Brain microvascular endothelial cell (primary cell): Measurements from ENCODE around the gene TMEM141.
"Not testable (repeated sequence)": the region's sequence is repeated elsewhere in the genome, so short reads cannot be mapped to it uniquely, and the experiment has no call there.

Experiments
- DNase-seq: peaks from one replicate; pipeline ENCODE4 v3.0.0-alpha.2; 2020
- H3K27ac ChIP-seq: fragments of 250-450 bp; sonication (Bioruptor Pico); 2 replicates; pipeline ENCODE4 v1.5.1; 2020; ENCODE audit warnings: mild to moderate bottlenecking, moderate library complexity
- H3K27me3 ChIP-seq: fragments of 250-450 bp; sonication (Bioruptor Pico); replicated peaks from 2 replicates; pipeline ENCODE4 v1.5.1; 2020; ENCODE audit warnings: mild to moderate bottlenecking
- H3K36me3 ChIP-seq: fragments of 250-450 bp; sonication (Bioruptor Pico); replicated peaks from 2 replicates; pipeline ENCODE4 v1.5.1; 2020; ENCODE audit warnings: mild to moderate bottlenecking
- H3K4me3 ChIP-seq: 2 replicates; pipeline ENCODE4 v1.5.1; 2011; ENCODE audit warnings: low read depth, mild to moderate bottlenecking, control low read depth, low read length, moderate library complexity
- CTCF ChIP-seq: IDR thresholded peaks from 2 replicates; pipeline ENCODE4 v1.5.1; 2011; ENCODE audit warnings: low read depth, mild to moderate bottlenecking, moderate library complexity, low read length, control low read depth, inconsistent platforms; ENCODE audit errors: missing control alignments
- in situ Hi-C: cut with HindIII; loops from 2 replicates; pipeline ENCODE4 v1.10.0; 2017; ENCODE audit warnings: low sequenced_read_pairs, low pct_ligation_motif_present

The TMEM141 gene

GRCh38 chr9:136757751-136758140 is 33.4 kb upstream of the TMEM141 start:
- H3K4me3 ChIP-seq, result no peak overlapping the region

GRCh38 chr9:136759001-136759400 is 32.1 kb upstream of the TMEM141 start:
- no peak for TF ChIP-seq CTCF
- Histone ChIP-seq H3K27ac (no peak overlapping the region), H3K36me3 (no peaks in the 10 kb centered on the region), H3K27me3 (no peaks in the 10 kb centered on the region), H3K4me3 (no peak overlapping the region)
- in situ Hi-C loops, result no loop called here
- DNase-seq, result no peak

More at GRCh38 chr9:136757751-136758140, 33.4 kb upstream of the TMEM141 start:
- in situ Hi-C loops, result no loop called here
- Histone ChIP-seq H3K36me3 (no peaks in the 10 kb centered on the region), H3K27me3 (no peaks in the 10 kb centered on the region), H3K27ac (no peak overlapping the region)
- DNase-seq, result no peak
- TF ChIP-seq CTCF, result no peak

DNA sequence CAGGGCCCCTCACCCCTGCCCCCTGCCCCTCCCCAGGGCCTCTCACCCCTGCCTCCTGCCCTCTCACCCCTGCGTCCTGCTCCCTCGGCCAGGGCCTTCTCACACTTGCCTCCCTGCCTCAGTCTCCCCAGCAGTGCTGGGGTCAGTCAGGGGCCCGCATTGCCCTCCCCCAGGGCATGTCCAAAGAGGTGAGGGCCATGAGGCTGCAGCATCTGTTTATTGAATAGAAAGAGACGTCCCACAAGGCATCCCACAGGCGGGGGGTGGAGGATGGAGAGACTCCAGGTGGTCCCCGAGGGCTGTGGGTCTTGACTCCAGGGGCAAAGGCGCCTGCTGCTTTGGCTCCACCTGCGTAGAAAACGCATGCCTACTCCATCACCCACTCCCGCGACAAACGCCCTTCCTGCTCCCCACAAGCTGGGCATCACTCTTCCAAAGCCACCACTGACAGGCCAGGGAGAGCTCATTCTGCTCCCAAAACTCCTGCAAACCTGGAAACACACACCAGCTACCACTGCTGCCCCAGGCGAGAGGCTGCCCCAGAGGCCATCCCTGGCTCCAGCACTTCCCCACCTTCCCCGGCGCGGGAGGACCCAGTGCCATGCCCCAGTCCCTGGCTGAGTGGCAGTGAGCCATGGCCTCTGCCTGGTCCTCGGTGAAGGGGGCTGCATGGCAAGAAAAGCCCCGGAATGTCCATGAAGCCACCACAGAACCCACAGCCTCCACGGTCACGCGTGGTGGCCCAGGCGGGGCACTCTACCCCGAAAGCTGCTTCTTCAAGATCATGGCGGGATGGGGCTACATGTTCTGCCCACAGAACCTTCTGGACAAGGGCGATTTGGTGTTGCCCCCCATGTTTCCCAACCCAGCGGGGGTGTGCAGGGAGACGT is 31.5 kb upstream of the TMEM141 start:
- TF ChIP-seq CTCF, result no peak
- Histone ChIP-seq H3K27ac (no peak overlapping the region), H3K36me3 (no peaks in the 10 kb centered on the region), H3K4me3 (no peak overlapping the region), H3K27me3 (no peaks in the 10 kb centered on the region)
- DNase-seq, result no peak
- in situ Hi-C loops, result no loop called here

GRCh38 chr9:136760424-136760823 is 30.7 kb upstream of the TMEM141 start:
- Histone ChIP-seq H3K4me3 (no peak overlapping the region), H3K27me3 (no peaks in the 10 kb centered on the region), H3K36me3 (no peaks in the 10 kb centered on the region), H3K27ac (no peak overlapping the region)
- in situ Hi-C loops, result no loop called here
- no peak for DNase-seq
- TF ChIP-seq CTCF, result no peak

DNA sequence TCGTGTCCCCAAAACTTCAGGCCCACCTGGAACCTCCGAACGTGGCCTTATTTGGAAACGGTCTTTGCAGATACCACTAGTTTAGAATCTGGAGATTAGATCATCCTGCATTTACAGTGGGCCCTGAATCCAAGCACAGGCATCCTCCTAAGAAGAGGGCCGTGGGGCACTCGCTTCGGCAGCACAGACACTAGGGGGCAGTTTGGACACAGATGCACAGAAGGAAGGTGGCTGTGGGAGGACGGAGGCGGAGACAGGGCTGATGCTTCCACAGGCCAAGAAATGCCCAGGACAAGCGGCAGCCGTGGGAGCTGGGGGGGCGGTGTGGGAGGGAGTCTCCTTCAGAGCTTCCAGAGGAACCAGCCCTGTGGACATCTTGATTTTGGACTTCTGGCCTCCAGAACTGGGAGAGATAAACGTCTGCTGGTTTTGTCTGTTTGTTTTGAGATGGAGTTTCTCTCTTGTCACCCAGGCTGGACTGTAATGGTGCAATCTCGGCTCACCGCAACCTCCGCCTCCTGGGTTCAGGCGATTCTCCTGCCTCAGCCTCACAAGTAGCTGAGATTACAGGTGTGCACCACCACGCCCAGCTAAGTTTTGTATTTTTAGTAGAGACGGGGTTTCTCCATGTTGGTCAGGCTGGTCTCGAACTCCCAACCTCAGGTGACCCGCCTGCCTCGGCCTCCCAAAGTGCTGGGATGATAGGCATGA is 30.2 kb upstream of the TMEM141 start:
- peak; percentile 84 for TF ChIP-seq CTCF
- DNase-seq, result peak; percentile 74
- in situ Hi-C loops, H3K4me3 ChIP-seq, H3K27ac ChIP-seq, H3K27me3 ChIP-seq, H3K36me3 ChIP-seq: not testable (repeated sequence)
